Right lung (tissue), 5 donors: ENCODE measurements around the gene EIF2S1. TPM values are rescaled to one million over a fixed set of nuclear protein-coding genes. Genes with fewer than 3 reads are reported as not detected.
"Not testable (repeated sequence)": the region's sequence is repeated elsewhere in the genome, so short reads cannot be mapped to it uniquely, and the experiment has no call there.

Source experiments
- DNase-seq, 2 donors: peaks; one replicate each; pipeline ENCODE4 v3.0.0-alpha.2; 2013
- polyA plus RNA-seq, 5 donors: library from polyadenylated mRNA; unstranded; fragments of 120-200 nt; gene quantifications; one replicate each; pipeline versions ENCODE4 v1.2.1 to v1.2.3, GENCODE V29; 2013; ENCODE audit warnings: inconsistent platforms in 1 of 5, low replicate concordance in 1 of 5; ENCODE audit not compliant: insufficient read length in 5 of 5, insufficient read depth in 1 of 5

The EIF2S1 gene
- polyA plus RNA-seq, 5 donors = 62.7 to 92.9 (median 88.7) TPM

GRCh38 chr14:67370830-67371229 is 10.7 kb downstream of the EIF2S1 start:
- DNase-seq = no peak

- DNase-seq = no peak
These were observed 11.4 kb downstream of the EIF2S1 start for GRCh38 chr14:67371247-67372148.

GRCh38 chr14:67372833-67373232 is 12.7 kb downstream of the EIF2S1 start:
- no peak for DNase-seq

DNA sequence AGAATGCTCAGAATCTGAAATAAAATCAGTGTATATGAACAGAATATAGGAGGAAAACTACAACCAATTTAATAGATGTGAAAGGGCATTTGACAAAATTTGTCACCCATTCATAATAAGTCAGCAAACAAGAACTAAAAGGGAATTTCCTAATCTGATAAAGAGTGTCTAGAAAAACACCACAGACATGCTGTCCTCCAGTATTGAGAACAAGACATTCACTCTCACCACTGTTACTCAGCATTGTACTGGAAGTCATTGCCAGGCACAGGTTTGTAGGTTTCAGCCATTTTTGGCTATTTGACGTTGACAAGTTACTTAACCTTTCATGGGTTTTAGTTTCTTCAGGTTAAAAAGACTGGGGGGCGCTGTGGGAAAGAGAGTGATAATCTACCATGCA is 13.2 kb downstream of the EIF2S1 start:
- no peak for DNase-seq

DNA sequence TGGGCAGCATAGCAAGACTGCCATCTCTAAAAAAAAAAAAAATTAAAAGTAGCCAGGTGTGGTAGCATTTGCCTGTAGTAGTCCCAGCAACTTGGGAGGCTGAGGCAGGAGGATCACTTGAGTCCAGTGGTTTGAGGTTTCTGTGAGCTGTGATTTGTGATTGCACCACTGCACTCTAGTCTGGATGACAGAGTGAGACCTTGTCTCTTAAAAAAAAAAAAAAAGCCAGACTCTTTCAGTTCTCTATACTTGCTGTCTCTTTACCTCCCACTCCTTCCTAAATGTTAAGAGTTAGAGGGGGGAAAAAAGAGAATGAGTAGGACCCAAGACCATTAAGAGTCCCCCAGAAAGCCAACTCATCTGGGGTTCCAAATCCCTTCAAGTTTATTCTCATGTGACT is 17.8 kb downstream of the EIF2S1 start:
- no peak for DNase-seq

DNA sequence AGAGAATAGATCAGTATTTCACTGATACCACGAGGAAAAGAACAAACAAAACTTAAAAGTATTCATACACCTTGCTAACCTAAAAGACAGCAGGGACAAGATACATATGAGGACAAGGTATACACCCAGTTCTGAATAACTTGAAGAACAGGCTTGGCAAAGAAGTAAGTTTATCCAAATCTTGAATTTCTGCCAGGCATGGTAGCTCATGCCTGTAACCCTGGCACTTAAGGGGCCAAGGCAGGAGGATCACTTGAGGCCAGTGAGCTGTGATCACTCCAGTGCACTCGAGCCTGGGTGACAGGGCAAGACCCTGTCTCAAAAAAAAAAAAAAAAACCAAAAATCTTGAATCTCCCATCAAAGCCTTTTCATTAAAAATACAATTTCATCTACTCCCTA is 25.0 kb downstream of the EIF2S1 start:
- no peak for DNase-seq

DNA sequence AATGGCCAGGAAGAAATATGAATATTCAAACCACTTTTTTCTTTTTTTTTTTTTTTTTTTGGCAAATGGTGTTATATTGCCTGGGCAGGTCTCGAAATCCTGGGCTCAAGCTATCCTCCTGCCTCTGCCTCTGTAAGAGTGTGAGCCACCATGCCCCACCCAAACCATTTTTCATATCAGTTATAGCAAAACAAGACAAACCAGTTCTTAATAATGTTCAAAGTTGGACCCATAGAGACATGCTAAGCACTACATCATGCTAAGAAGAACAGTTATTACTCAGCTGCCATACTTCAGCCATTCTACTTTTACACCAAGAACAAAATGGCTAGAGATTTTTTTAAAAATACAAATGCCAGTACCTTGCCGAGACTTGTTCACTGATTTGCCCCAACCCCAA is 25.5 kb downstream of the EIF2S1 start:
- DNase-seq = no peak

DNA sequence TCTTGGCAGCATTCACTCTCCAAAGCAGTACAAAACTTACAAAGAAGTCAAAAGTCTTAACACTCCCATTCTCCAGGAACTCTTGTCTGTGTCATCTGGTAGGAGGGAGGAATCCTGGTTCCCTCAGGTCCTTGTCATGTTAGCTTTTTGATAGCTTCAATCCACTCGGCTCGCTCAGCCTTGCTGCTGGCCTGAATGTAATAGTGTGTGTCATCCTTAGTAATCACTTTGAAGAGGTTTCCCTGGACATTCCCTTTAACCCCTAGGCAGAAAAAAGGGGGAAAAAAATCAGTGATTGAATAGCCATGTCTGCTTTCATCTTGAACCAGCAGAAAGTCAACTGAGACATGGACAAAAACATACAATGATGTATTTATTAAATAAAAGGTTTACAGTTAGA is 27.1 kb downstream of the EIF2S1 start:
- no peak for DNase-seq

DNA sequence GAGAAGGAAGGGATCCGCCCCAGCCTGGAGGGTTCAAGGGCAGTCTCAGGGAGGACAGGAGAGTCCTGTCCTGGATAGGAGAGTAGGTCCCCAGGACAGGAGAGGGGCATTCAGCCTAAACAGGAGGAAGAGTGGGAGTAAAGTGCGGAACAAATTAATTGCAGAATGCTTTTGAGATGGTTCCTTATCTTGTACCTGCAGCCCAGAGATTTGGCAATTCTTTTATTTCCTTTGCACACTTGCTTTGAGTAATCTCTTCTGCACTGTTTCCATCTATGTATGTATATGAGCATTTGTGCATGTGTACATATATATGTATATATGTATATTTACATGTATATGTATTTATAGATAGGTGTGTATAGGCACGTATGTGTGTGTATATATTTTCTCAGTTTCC is 29.1 kb downstream of the EIF2S1 start:
- no peak for DNase-seq

GRCh38 chr14:67389811-67390534 is 29.8 kb downstream of the EIF2S1 start:
- no peak for DNase-seq

- no peak for DNase-seq
These were observed 31.1 kb downstream of the EIF2S1 start for GRCh38 chr14:67391268-67391667.

- no peak for DNase-seq
These were observed 32.0 kb downstream of the EIF2S1 start for GRCh38 chr14:67392123-67392522.

DNA sequence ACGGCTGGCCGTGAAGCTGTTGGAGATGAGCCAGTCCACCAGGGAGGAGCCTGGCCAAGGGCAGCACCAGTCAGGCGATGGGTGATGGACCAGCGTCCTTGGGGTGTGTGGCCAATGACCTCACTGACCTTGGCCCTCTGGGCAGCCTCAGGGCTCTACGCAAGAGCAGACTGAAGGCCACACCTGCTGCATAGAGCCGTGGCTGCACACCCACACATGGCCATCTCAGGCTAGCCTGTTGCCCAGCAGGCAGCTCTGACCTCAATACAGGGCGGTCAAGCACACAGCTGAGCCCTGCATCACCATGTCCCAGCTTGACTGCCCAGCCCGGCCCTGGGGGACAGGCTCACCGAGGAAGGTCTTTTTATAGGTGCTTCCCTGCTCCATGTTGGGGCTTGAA is 32.7 kb downstream of the EIF2S1 start:
- DNase-seq = no peak

DNA sequence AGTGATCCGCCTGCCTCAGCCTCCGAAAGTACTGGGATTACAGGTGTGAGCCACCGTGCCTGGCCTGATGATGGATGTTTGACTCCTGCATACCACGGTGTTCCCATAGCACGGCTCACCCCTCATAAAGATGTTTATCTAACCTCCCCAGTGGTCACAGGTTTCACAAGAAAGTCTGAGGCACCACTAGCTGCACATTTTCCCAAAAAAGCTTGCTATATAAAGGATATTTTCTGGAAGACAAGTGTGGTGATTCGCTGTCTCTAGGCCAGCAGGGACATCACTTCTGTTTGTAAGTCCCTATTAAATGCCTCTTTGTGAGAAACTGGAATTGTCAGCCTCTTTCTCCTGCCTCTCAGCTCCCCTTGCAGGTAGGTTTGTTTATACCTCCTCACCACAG is 33.6 kb downstream of the EIF2S1 start:
- DNase-seq = no peak

GRCh38 chr14:67395086-67395875 is 35.2 kb downstream of the EIF2S1 start:
- no peak for DNase-seq

- DNase-seq = no peak
These were observed 35.7 kb downstream of the EIF2S1 start for GRCh38 chr14:67395876-67396189.

GRCh38 chr14:67396381-67396970 is 36.3 kb downstream of the EIF2S1 start:
- DNase-seq = no peak

DNA sequence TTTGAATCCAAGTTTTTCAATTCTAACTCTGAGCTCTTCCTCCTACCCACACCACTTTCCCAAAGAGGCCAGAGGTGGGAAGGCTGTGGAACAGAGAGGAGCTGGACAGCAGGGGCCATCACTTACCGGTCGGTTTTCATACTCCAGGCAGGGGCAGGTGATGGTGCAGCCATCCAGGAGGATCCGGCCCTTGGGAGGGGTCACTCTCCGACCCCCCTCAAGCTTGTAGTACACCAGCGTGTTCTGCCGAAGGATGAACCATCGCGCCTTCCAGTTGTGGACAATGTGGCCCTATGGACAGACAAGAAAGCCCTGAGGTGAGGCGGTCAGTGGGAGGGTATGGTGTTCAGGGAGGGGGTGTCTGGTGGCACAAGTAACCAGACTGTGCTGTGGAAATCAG is 37.4 kb downstream of the EIF2S1 start:
- DNase-seq = no peak

- DNase-seq = no peak
These were observed 40.3 kb downstream of the EIF2S1 start for GRCh38 chr14:67400434-67400833.

DNA sequence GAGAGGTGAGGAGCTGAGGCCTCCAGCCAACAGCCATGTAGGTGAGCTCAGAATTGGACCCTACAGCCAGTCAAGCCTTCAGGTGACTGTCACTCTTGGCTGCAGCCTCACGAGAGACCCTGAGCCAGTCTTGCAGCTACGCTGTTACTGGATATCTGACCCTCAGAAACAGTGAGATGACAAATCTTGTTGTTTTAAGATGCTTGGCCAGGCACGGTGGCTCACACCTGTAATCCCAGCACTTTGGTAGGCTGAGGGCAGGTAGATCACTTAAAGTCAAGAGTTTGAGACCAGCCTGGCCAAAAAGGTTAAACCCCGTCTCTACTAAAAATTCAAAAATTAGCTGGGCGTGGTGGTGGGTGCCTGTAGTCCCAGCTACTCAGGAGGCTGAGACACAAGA is 45.6 kb downstream of the EIF2S1 start:
- DNase-seq = no peak

DNA sequence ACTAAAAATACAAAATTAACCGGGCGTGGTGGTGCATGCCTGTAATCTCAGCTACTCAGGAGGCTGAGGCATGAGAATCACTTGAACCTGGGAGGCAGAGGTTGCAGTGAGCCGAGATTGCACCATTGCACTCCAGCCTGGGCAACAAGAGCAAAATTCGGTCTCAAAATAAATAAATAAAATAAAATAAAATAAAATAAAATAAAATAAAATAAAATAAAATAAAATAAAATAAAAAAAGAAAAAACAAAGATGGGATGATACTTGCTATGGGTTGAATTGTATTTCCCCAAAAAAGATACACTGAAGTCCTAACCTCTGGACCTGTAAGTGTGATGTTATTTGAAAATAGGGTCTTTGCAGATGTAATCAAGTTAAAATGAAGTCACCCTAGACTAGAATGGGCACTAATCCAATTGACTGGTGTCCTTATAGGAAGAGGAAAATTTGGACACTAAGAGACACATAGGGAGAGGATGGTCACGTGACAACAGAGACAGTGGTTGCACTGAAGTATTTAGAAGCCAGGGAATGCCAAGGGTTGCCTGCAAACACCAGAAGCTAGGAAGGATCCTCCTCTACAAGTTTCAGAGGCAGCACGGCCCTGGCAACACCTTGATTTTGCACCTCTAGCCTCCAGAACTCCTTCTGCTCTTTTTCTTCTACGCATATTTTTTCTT is 48.1 kb downstream of the EIF2S1 start:
- not testable (repeated sequence) for DNase-seq

- no peak for DNase-seq
These were observed 49.3 kb downstream of the EIF2S1 start for GRCh38 chr14:67409461-67409860.
